Measurements from ENCODE around the gene GPR34. TPM values are rescaled to one million over a fixed set of nuclear protein-coding genes. Genes with fewer than 3 reads are reported as not detected.
A peak's percentile ranks its signal among the peaks of the same experiment; 100 is the strongest.

GPR34 gene
- total and polyA plus RNA-seq, 2 experiments from 2014 or later: 0.24 TPM; not detected in 1

- H3K4me1 ChIP-seq (ENCODE audit: low read depth): no peaks in the 10 kb centered on the region
- H3K27ac ChIP-seq: no peak overlapping the region
- H3K27me3 ChIP-seq: no peaks in the 10 kb centered on the region
- no peak overlapping the region for H3K4me3 ChIP-seq
- no peak for DNase-seq (ENCODE audit: low read depth in 1 of 2, low spot score in 1 of 2)
- H3K9me3 ChIP-seq (ENCODE audit: low read depth): no peaks in the 10 kb centered on the region
- H3K36me3 ChIP-seq: peaks cover 10% of the 10 kb centered on the region
- TF ChIP-seq CTCF (IDR thresholded peaks at IDR 0.05; ENCODE audit: low read depth, low read length): no peak
These were observed 24.3 kb upstream of the GPR34 start for GRCh38 chrX:41664375-41664901.

GRCh38 chrX:41664908-41665307, 23.9 kb upstream of the GPR34 start:
- no peak for TF ChIP-seq CTCF (IDR thresholded peaks at IDR 0.05; ENCODE audit: low read depth, low read length)
- Histone ChIP-seq H3K9me3 (ENCODE audit: low read depth) (no peaks in the 10 kb centered on the region), H3K36me3 (peaks cover 7% of the 10 kb centered on the region), H3K27me3 (no peaks in the 10 kb centered on the region), H3K4me1 (ENCODE audit: low read depth) (no peaks in the 10 kb centered on the region), H3K27ac (no peak overlapping the region), H3K4me3 (no peak overlapping the region)
- DNase-seq (ENCODE audit: low read depth in 1 of 2, low spot score in 1 of 2): no peak

GRCh38 chrX:41665686-41666085, 23.1 kb upstream of the GPR34 start:
- H3K4me3 ChIP-seq: no peak overlapping the region
- no peaks in the 10 kb centered on the region for H3K9me3 ChIP-seq (ENCODE audit: low read depth)
- no peak for TF ChIP-seq CTCF (IDR thresholded peaks at IDR 0.05; ENCODE audit: low read depth, low read length)
- peak in 1 of 2 donors; percentile 6 for DNase-seq (ENCODE audit: low read depth in 1 of 2, low spot score in 1 of 2)
- no peaks in the 10 kb centered on the region for H3K4me1 ChIP-seq (ENCODE audit: low read depth)
- H3K27ac ChIP-seq: no peak overlapping the region
- no peaks in the 10 kb centered on the region for H3K27me3 ChIP-seq
- H3K36me3 ChIP-seq: peaks cover 10% of the 10 kb centered on the region

GRCh38 chrX:41666251-41666650, 22.5 kb upstream of the GPR34 start:
- no peaks in the 10 kb centered on the region for H3K9me3 ChIP-seq (ENCODE audit: low read depth)
- no peaks in the 10 kb centered on the region for H3K4me1 ChIP-seq (ENCODE audit: low read depth)
- TF ChIP-seq CTCF (IDR thresholded peaks at IDR 0.05; ENCODE audit: low read depth, low read length): no peak
- H3K4me3 ChIP-seq: no peak overlapping the region
- H3K27ac ChIP-seq: no peak overlapping the region
- H3K27me3 ChIP-seq: no peaks in the 10 kb centered on the region
- DNase-seq (ENCODE audit: low read depth in 1 of 2, low spot score in 1 of 2): peak in 1 of 2 donors; percentile 60
- peaks cover 11% of the 10 kb centered on the region for H3K36me3 ChIP-seq

GRCh38 chrX:41667631-41668030, 21.1 kb upstream of the GPR34 start:
- no peaks in the 10 kb centered on the region for H3K27me3 ChIP-seq
- no peak overlapping the region for H3K4me3 ChIP-seq
- no peak for TF ChIP-seq CTCF (IDR thresholded peaks at IDR 0.05; ENCODE audit: low read depth, low read length)
- no peaks in the 10 kb centered on the region for H3K4me1 ChIP-seq (ENCODE audit: low read depth)
- H3K9me3 ChIP-seq (ENCODE audit: low read depth): no peaks in the 10 kb centered on the region
- peaks cover 17% of the 10 kb centered on the region for H3K36me3 ChIP-seq
- H3K27ac ChIP-seq: no peak overlapping the region
- no peak for DNase-seq (ENCODE audit: low read depth in 1 of 2, low spot score in 1 of 2)

Data from cardiac muscle cell (in vitro differentiated cells and primary cell).